Measurements from ENCODE around the gene AMOTL1.

DNA sequence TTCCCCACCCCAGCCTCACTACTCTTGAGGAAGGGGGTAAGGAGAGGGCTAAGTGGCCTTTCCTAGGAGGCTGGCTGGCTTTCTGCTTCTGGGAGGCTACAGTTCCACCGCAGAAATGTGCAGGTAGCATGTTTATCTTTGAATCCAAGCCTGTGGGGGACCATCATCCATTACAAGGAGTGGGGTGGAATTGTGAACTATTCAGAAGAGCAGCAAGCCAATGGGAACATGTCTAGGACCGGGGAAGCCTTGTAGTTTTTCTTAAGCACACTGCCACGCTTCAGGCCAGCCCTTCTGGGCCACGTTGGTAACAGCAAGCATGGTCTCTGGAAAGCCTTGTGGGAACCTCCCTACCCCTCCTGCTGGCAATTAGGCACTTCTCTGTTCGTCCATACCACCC is 100.3 kb downstream of the AMOTL1 start:
- TF ChIP-seq, protein P1, sequence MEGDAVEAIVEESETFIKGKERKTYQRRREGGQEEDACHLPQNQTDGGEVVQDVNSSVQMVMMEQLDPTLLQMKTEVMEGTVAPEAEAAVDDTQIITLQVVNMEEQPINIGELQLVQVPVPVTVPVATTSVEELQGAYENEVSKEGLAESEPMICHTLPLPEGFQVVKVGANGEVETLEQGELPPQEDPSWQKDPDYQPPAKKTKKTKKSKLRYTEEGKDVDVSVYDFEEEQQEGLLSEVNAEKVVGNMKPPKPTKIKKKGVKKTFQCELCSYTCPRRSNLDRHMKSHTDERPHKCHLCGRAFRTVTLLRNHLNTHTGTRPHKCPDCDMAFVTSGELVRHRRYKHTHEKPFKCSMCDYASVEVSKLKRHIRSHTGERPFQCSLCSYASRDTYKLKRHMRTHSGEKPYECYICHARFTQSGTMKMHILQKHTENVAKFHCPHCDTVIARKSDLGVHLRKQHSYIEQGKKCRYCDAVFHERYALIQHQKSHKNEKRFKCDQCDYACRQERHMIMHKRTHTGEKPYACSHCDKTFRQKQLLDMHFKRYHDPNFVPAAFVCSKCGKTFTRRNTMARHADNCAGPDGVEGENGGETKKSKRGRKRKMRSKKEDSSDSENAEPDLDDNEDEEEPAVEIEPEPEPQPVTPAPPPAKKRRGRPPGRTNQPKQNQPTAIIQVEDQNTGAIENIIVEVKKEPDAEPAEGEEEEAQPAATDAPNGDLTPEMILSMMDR (IDR thresholded peaks at IDR 0.05 in 4 of 5, conservative IDR thresholded peaks at IDR 0.05 in 1 of 5) = no peak
- no peak for TF ChIP-seq POLR2A (IDR thresholded peaks at IDR 0.05)
